ENCODE results near the gene XPNPEP3.

DNA sequence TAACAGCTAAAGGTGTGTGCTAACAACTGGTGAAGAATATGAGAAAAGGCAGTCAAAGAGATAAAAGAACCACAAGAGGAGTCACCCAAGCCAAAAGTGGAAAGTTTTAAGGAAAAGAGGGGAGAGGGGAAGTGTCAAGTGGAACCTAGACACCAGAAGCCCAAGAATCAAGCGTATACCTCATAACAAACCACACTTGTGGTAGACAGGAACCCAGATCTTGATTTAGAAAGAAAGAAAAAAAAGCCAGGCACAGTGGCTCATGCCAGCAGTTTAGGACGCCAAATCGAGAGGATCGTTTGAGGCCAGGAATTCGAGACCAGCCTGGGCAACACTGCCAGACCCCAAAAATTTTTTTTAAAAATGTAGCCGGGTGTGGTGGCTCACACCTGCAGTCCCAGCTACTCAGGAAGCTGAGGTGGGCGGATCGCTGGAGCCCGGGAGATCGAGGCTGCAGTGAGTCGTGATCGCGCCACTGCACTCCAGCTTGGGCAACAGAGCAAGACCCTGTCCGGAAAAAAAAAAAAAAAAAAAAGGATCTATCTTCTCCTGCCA is 38.7 kb upstream of the XPNPEP3 start:
- TF ChIP-seq POLR2A (IDR thresholded peaks at IDR 0.05; ENCODE audit: low read depth) (no peak), CTCF (IDR thresholded peaks at IDR 0.05) (no peak)

Measured in esophagus muscularis mucosa (tissue), 3 donors.